HepG2 (cell line): ENCODE results near the gene NKD1. TPM values are rescaled to one million over a fixed set of nuclear protein-coding genes. Genes with fewer than 3 reads are reported as not detected.

Experiments used
- EZH2 ChIP-seq: conservative IDR thresholded peaks from 2 replicates; pipeline ENCODE4 v1.6.1; 2012; ENCODE audit warnings: mild to moderate bottlenecking, low read depth, low read length, moderate library complexity
- FOXM1 ChIP-seq: sonication (generic); formaldehyde crosslinking; IDR thresholded peaks from 2 replicates; pipeline ENCODE4 v1.5.0; 2020; ENCODE audit warnings: missing genetic modification reagents
- HMGXB3 ChIP-seq: sonication (generic); formaldehyde crosslinking; IDR thresholded peaks from 2 replicates; pipeline ENCODE4 v1.4.0; 2020; ENCODE audit warnings: missing genetic modification reagents, borderline replicate concordance
- KDM2A ChIP-seq: sonication (generic); formaldehyde crosslinking; IDR thresholded peaks from 2 replicates; pipeline ENCODE4 v1.4.0; 2020; ENCODE audit warnings: low read depth, missing genetic modification reagents, borderline replicate concordance
- MED1 ChIP-seq: sonication (generic); formaldehyde crosslinking; IDR thresholded peaks from 2 replicates; pipeline ENCODE4 v1.4.0; 2020; ENCODE audit warnings: missing genetic modification reagents
- SKI ChIP-seq: fragments of 450-650 bp; IDR thresholded peaks from one replicate; pipeline ENCODE4 v1.6.1; 2018; ENCODE audit warnings: mild to moderate bottlenecking; ENCODE audit not compliant: partially characterized antibody
- SOX6 ChIP-seq, 2 experiments: fragments of 450-650 bp in 1 of 2; sonication (generic) in 1 of 2; formaldehyde crosslinking in 1 of 2; IDR thresholded peaks; 2 replicates each; pipeline versions ENCODE4 v1.4.0 to v1.6.1; 2017 to 2020; ENCODE audit warnings: antibody characterized with exemption in 1 of 2, mild to moderate bottlenecking in 1 of 2, missing genetic modification reagents in 1 of 2
- ZFP36L2 ChIP-seq: sonication (generic); formaldehyde crosslinking; IDR thresholded peaks from 2 replicates; pipeline ENCODE4 v1.4.0; 2020; ENCODE audit warnings: missing genetic modification reagents
- ZHX2 ChIP-seq, 2 experiments: sonication (generic) in 1 of 2; formaldehyde crosslinking in 1 of 2; IDR thresholded peaks; 2 replicates each; pipeline versions ENCODE4 v1.6.1 to v1.9.0; 2014 to 2022; ENCODE audit warnings: antibody characterized with exemption in 1 of 2, borderline replicate concordance in 1 of 2, inconsistent platforms in 1 of 2, low read depth in 1 of 2, missing genetic modification reagents in 1 of 2
- ZNF143 ChIP-seq: sonication (generic); formaldehyde crosslinking; IDR thresholded peaks from 2 replicates; pipeline ENCODE4 v1.4.0; 2020; ENCODE audit warnings: missing genetic modification reagents
- polyA plus RNA-seq, 8 experiments: library from polyadenylated mRNA; depleted of rRNA in 3 of 8; stranded (reverse) in 7 of 8; unstranded in 1 of 8; fragments of >200 nt; fragmentation: Illumina TruSeq in 4 of 8; extraction: Trizol in 4 of 8; gene quantifications; 2 replicates each; pipeline versions ENCODE4 v1.2.1 to v1.2.3, GENCODE V29; 2011 to 2016; ENCODE audit warnings: low read depth in 4 of 8, missing spikeins in 1 of 8, mixed read lengths in 1 of 8; ENCODE audit not compliant: insufficient read depth in 1 of 8
- total RNA-seq, 5 experiments: library from RNA; depleted of rRNA; stranded (reverse); fragments of >200 nt; fragmentation: Illumina TruSeq; extraction: Trizol; gene quantifications; 2 replicates each; pipeline ENCODE4 v1.2.3, GENCODE V29; 2016; ENCODE audit warnings: low read depth in 1 of 5
- TF ChIP-seq, protein P1 (sequence below): sonication (generic); formaldehyde crosslinking; IDR thresholded peaks from 2 replicates; pipeline ENCODE4 v1.9.0; 2022; ENCODE audit warnings: low read depth, missing genetic modification reagents
- TF ChIP-seq, protein P2 (sequence below): sonication (generic); formaldehyde crosslinking; IDR thresholded peaks from 2 replicates; pipeline ENCODE4 v1.8.0; 2022; ENCODE audit warnings: missing genetic modification reagents, mild to moderate bottlenecking, moderate library complexity, borderline replicate concordance

The NKD1 gene
- total and polyA plus RNA-seq, 2 of the 13 experiments (the other 11 are each of a cell fraction or from before 2014, with no cell fraction given): 70.4 to 121 TPM

DNA sequence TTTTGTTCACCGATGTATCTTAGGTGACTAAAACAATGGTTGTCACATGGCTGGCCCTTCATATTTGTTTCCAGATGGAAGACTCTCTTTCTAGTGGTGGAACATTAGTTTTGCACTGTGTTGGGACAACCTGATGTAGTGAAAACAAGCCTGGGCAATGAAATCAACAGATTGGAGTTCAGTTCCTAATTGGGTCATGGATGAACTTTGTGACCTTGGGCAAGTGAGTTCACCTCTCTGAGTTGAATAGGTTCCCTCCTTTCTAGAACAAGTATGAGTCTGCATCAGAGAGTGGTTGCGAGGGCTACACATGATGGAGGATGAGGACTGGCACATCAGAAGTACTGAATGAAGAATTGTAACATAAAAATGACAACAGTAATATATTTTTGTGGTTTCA is 2.1 kb upstream of the NKD1 start (continued):
- no peak for TF ChIP-seq HMGXB3 (CRISPR knock-in tag)
- TF ChIP-seq SKI: no peak
- TF ChIP-seq SOX6 (IDR thresholded peaks at IDR 0.05): no peak
- TF ChIP-seq SOX6 (CRISPR knock-in tag; IDR thresholded peaks at IDR 0.05): no peak
- no peak for TF ChIP-seq KDM2A
- TF ChIP-seq ZFP36L2 (CRISPR knock-in tag): no peak
- TF ChIP-seq, protein P1, sequence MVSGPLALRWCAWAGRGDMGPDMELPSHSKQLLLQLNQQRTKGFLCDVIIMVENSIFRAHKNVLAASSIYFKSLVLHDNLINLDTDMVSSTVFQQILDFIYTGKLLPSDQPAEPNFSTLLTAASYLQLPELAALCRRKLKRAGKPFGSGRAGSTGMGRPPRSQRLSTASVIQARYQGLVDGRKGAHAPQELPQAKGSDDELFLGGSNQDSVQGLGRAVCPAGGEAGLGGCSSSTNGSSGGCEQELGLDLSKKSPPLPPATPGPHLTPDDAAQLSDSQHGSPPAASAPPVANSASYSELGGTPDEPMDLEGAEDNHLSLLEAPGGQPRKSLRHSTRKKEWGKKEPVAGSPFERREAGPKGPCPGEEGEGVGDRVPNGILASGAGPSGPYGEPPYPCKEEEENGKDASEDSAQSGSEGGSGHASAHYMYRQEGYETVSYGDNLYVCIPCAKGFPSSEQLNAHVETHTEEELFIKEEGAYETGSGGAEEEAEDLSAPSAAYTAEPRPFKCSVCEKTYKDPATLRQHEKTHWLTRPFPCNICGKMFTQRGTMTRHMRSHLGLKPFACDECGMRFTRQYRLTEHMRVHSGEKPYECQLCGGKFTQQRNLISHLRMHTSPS: no peak
- TF ChIP-seq FOXM1: no peak
- TF ChIP-seq ZHX2 (IDR thresholded peaks at IDR 0.05; ENCODE audit: low read depth): no peak
- no peak for TF ChIP-seq ZHX2 (CRISPR knock-in tag; IDR thresholded peaks at IDR 0.05; ENCODE audit: borderline replicate concordance)
- no peak for TF ChIP-seq MED1 (CRISPR knock-in tag)
- no peak for TF ChIP-seq EZH2
- TF ChIP-seq, protein P2, sequence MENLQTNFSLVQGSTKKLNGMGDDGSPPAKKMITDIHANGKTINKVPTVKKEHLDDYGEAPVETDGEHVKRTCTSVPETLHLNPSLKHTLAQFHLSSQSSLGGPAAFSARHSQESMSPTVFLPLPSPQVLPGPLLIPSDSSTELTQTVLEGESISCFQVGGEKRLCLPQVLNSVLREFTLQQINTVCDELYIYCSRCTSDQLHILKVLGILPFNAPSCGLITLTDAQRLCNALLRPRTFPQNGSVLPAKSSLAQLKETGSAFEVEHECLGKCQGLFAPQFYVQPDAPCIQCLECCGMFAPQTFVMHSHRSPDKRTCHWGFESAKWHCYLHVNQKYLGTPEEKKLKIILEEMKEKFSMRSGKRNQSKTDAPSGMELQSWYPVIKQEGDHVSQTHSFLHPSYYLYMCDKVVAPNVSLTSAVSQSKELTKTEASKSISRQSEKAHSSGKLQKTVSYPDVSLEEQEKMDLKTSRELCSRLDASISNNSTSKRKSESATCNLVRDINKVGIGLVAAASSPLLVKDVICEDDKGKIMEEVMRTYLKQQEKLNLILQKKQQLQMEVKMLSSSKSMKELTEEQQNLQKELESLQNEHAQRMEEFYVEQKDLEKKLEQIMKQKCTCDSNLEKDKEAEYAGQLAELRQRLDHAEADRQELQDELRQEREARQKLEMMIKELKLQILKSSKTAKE (CRISPR knock-in tag): no peak
- TF ChIP-seq ZNF143: no peak
